ENCODE results near the gene TESMIN. TPM values are rescaled to one million over a fixed set of nuclear protein-coding genes. Genes with fewer than 3 reads are reported as not detected.

The TESMIN gene
- total RNA-seq, 1 experiment from 2014 or later: 24.8 TPM

GRCh38 chr11:68722143-68722542 lies 29.2 kb downstream of the TESMIN start:
- Histone ChIP-seq H3K9me2 (ENCODE audit: insufficient read depth) (no peaks in the 10 kb centered on the region), H3K4me3 (replicated peaks in 1 of 2; ENCODE audit: low read depth in 1 of 2, low read length in 2 of 2) (no peak overlapping the region), H3K79me2 (ENCODE audit: insufficient read depth, low read length) (no peaks in the 10 kb centered on the region), H2AFZ (ENCODE audit: low read depth, low read length, poor library complexity, severe bottlenecking) (no peak overlapping the region), H3K27me3 (ENCODE audit: insufficient read depth, low read length) (no peaks in the 10 kb centered on the region), H3K36me3 (ENCODE audit: control insufficient read depth in 1 of 2, insufficient read depth in 2 of 2, low read length in 2 of 2) (no peaks in the 10 kb centered on the region), H3K9me3 (ENCODE audit: control insufficient read depth in 1 of 2, insufficient read depth in 1 of 2, low read depth in 1 of 2, low read length in 2 of 2) (no peaks in the 10 kb centered on the region), H3K4me1 (ENCODE audit: control insufficient read depth in 1 of 2, insufficient read depth in 2 of 2, low read length in 2 of 2) (no peaks in the 10 kb centered on the region), H3K4me2 (ENCODE audit: low read length) (no peak overlapping the region), H3K27ac (ENCODE audit: low read depth, low read length) (no peak overlapping the region), H3K9ac (ENCODE audit: low read length) (no peak overlapping the region), H4K20me1 (ENCODE audit: insufficient read depth) (no peaks in the 10 kb centered on the region)
- no peak for TF ChIP-seq EZH2 (IDR thresholded peaks at IDR 0.05)
- no peak for TF ChIP-seq SRF (IDR thresholded peaks at IDR 0.05; ENCODE audit: low read depth)
- TF ChIP-seq ATF3 (IDR thresholded peaks at IDR 0.05): no peak
- no peak for TF ChIP-seq EGR1 (IDR thresholded peaks at IDR 0.05; ENCODE audit: low read depth)
- TF ChIP-seq FOSL1 (IDR thresholded peaks at IDR 0.05; ENCODE audit: low read depth): no peak
- TF ChIP-seq RAD21 (IDR thresholded peaks at IDR 0.05; ENCODE audit: low read depth): no peak
- no peak for TF ChIP-seq SP1 (IDR thresholded peaks at IDR 0.05; ENCODE audit: low read depth)
- no peak for TF ChIP-seq ZBTB33 (IDR thresholded peaks at IDR 0.05; ENCODE audit: extremely low read depth, insufficient replicate concordance, low read length)
- TF ChIP-seq EZH2phosphoT487 (IDR thresholded peaks at IDR 0.05; ENCODE audit: borderline replicate concordance): no peak
- TF ChIP-seq CTCF (IDR thresholded peaks at IDR 0.05 in 2 of 3, conservative IDR thresholded peaks at IDR 0.05 in 1 of 3; ENCODE audit: borderline replicate concordance in 1 of 3, insufficient read depth in 1 of 3, low read depth in 2 of 3, low read length in 2 of 3): no peak
- TF ChIP-seq ELF1 (IDR thresholded peaks at IDR 0.05; ENCODE audit: borderline replicate concordance, low read depth): no peak
- no peak for TF ChIP-seq REST (IDR thresholded peaks at IDR 0.05; ENCODE audit: low read depth)
- TF ChIP-seq POLR2AphosphoS5 (IDR thresholded peaks at IDR 0.05; ENCODE audit: low read depth, low read length): no peak
- no peak for TF ChIP-seq ZFX (IDR thresholded peaks at IDR 0.05)
- TF ChIP-seq YY1 (IDR thresholded peaks at IDR 0.05; ENCODE audit: extremely low read depth, insufficient replicate concordance, low read depth, low read length): no peak
- TF ChIP-seq POLR2A (IDR thresholded peaks at IDR 0.05; ENCODE audit: borderline replicate concordance, extremely low read depth, insufficient read depth, insufficient read length): no peak
- no peak for TF ChIP-seq JUND (IDR thresholded peaks at IDR 0.05)
- no peak for TF ChIP-seq TCF7L2 (IDR thresholded peaks at IDR 0.05; ENCODE audit: borderline replicate concordance, extremely low read depth, insufficient read depth, insufficient read length)
- TF ChIP-seq CEBPB (IDR thresholded peaks at IDR 0.05; ENCODE audit: low read depth): no peak
- ATAC-seq: no peak
- RAD21 ChIA-PET (ENCODE audit: low non-redundant PET in 1 of 2, low total read pairs in 2 of 2, uncharacterized antibody in 2 of 2, unreplicated experiment in 2 of 2): no interaction called here
- no peak for DNase-seq (ENCODE audit: low read depth, low spot score)
- intact Hi-C loops (cut with micrococcal nuclease): no loop called here
- CTCF ChIA-PET: no interaction called here
- POLR2A ChIA-PET: no interaction called here
- BruUV-seq (replicated peaks): no TSS peak
